ENCODE measurements around the gene SKI. TPM values are rescaled to one million over a fixed set of nuclear protein-coding genes. Genes with fewer than 3 reads are reported as not detected.

SKI gene
- total RNA-seq, 1 donor from 2014 or later: 132 TPM

GRCh38 chr1:2236695-2237677 lies 8.9 kb downstream of the SKI start:
- Mint-ChIP-seq H3K36me3 (ENCODE audit: unreplicated experiment) (no peaks in the 10 kb centered on the region), H3K27me3 (ENCODE audit: unreplicated experiment) (no peaks in the 10 kb centered on the region), H3K9me3 (ENCODE audit: unreplicated experiment) (no peaks in the 10 kb centered on the region), H3K4me3 (ENCODE audit: unreplicated experiment) (no peak overlapping the region), H3K4me1 (ENCODE audit: unreplicated experiment) (peaks cover 87% of the 10 kb centered on the region), H3K27ac (ENCODE audit: unreplicated experiment) (peak overlapping the region; percentile 96)
- TF ChIP-seq, protein P1, sequence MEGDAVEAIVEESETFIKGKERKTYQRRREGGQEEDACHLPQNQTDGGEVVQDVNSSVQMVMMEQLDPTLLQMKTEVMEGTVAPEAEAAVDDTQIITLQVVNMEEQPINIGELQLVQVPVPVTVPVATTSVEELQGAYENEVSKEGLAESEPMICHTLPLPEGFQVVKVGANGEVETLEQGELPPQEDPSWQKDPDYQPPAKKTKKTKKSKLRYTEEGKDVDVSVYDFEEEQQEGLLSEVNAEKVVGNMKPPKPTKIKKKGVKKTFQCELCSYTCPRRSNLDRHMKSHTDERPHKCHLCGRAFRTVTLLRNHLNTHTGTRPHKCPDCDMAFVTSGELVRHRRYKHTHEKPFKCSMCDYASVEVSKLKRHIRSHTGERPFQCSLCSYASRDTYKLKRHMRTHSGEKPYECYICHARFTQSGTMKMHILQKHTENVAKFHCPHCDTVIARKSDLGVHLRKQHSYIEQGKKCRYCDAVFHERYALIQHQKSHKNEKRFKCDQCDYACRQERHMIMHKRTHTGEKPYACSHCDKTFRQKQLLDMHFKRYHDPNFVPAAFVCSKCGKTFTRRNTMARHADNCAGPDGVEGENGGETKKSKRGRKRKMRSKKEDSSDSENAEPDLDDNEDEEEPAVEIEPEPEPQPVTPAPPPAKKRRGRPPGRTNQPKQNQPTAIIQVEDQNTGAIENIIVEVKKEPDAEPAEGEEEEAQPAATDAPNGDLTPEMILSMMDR (IDR thresholded peaks at IDR 0.05): no peak
- no peak for DNase-seq (ENCODE audit: extremely low spot score, unreplicated experiment)

GRCh38 chr1:2237773-2238172 lies 9.7 kb downstream of the SKI start:
- Mint-ChIP-seq H3K27me3 (ENCODE audit: unreplicated experiment) (no peaks in the 10 kb centered on the region), H3K36me3 (ENCODE audit: unreplicated experiment) (no peaks in the 10 kb centered on the region), H3K4me3 (ENCODE audit: unreplicated experiment) (peak overlapping the region; percentile 18), H3K9me3 (ENCODE audit: unreplicated experiment) (no peaks in the 10 kb centered on the region), H3K27ac (ENCODE audit: unreplicated experiment) (peak overlapping the region; percentile 68), H3K4me1 (ENCODE audit: unreplicated experiment) (peaks cover 87% of the 10 kb centered on the region)
- TF ChIP-seq, protein P1 (IDR thresholded peaks at IDR 0.05): no peak
- no peak for DNase-seq (ENCODE audit: extremely low spot score, unreplicated experiment)

DNA sequence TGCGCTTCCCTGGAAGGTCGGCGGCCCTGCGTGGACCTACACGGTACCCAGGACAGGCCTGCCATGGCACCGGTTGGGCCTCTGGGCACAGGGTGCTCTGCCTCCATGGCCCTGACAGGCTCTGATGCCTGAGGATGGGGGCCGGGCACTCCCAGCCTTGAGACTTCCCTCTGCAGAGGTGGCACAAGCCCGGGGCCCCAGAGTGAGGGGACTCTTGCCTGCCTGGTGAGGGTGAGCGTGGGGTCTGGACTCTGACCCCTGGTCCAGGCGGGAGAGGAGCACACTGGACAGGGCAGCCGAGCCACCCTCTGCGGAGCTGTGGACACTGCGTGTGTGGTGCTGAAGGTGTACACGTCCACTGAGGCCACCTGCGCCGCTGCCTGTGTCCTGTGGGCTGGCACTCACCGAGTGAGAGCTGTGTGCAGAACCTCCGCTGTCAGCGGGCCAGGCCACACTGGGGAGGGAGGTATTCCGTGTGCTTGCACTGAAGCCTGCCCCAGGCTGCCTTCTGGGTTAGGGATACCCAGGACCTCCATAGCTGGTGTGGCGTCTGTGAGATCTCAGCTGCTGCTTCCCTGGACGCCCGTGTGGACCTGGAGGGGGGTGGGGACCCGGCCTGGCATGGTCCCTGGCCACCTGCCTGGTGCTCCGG lies 10.4 kb downstream of the SKI start:
- DNase-seq (ENCODE audit: extremely low spot score, unreplicated experiment): no peak
- H3K4me3 Mint-ChIP-seq (ENCODE audit: unreplicated experiment): no peak overlapping the region
- no peaks in the 10 kb centered on the region for H3K27me3 Mint-ChIP-seq (ENCODE audit: unreplicated experiment)
- no peaks in the 10 kb centered on the region for H3K36me3 Mint-ChIP-seq (ENCODE audit: unreplicated experiment)
- peaks cover 87% of the 10 kb centered on the region for H3K4me1 Mint-ChIP-seq (ENCODE audit: unreplicated experiment)
- TF ChIP-seq, protein P1 (IDR thresholded peaks at IDR 0.05): no peak
- no peak overlapping the region for H3K27ac Mint-ChIP-seq (ENCODE audit: unreplicated experiment)
- H3K9me3 Mint-ChIP-seq (ENCODE audit: unreplicated experiment): no peaks in the 10 kb centered on the region

GRCh38 chr1:2239013-2239370 lies 10.9 kb downstream of the SKI start:
- DNase-seq (ENCODE audit: extremely low spot score, unreplicated experiment): no peak
- TF ChIP-seq, protein P1 (IDR thresholded peaks at IDR 0.05): no peak
- H3K36me3 Mint-ChIP-seq (ENCODE audit: unreplicated experiment): no peaks in the 10 kb centered on the region
- H3K4me3 Mint-ChIP-seq (ENCODE audit: unreplicated experiment): no peak overlapping the region
- no peak overlapping the region for H3K27ac Mint-ChIP-seq (ENCODE audit: unreplicated experiment)
- peaks cover 87% of the 10 kb centered on the region for H3K4me1 Mint-ChIP-seq (ENCODE audit: unreplicated experiment)
- H3K9me3 Mint-ChIP-seq (ENCODE audit: unreplicated experiment): no peaks in the 10 kb centered on the region
- H3K27me3 Mint-ChIP-seq (ENCODE audit: unreplicated experiment): no peaks in the 10 kb centered on the region

- Mint-ChIP-seq H3K4me3 (ENCODE audit: unreplicated experiment) (no peak overlapping the region), H3K9me3 (ENCODE audit: unreplicated experiment) (no peaks in the 10 kb centered on the region), H3K36me3 (ENCODE audit: unreplicated experiment) (no peaks in the 10 kb centered on the region), H3K27ac (ENCODE audit: unreplicated experiment) (peak overlapping the region; percentile 79), H3K4me1 (ENCODE audit: unreplicated experiment) (peaks cover 83% of the 10 kb centered on the region), H3K27me3 (ENCODE audit: unreplicated experiment) (no peaks in the 10 kb centered on the region)
- TF ChIP-seq, protein P1 (IDR thresholded peaks at IDR 0.05): no peak
- no peak for DNase-seq (ENCODE audit: extremely low spot score, unreplicated experiment)
These were observed 11.4 kb downstream of the SKI start for GRCh38 chr1:2239384-2239985.

All from osteocyte (in vitro differentiated cells).